GM19328 (cell line): Measurements from ENCODE around the gene ITGA2.
"Not testable (repeated sequence)": the region's sequence is repeated elsewhere in the genome, so short reads cannot be mapped to it uniquely, and the experiment has no call there.

Experiments
- ATAC-seq: cut with Tn5 transposase; IDR thresholded peaks from one replicate; pipeline ENCODE4 v1.9.1; 2021; ENCODE audit warnings: mild to moderate bottlenecking, moderate library complexity; ENCODE audit not compliant: unreplicated experiment

Gene ITGA2

DNA sequence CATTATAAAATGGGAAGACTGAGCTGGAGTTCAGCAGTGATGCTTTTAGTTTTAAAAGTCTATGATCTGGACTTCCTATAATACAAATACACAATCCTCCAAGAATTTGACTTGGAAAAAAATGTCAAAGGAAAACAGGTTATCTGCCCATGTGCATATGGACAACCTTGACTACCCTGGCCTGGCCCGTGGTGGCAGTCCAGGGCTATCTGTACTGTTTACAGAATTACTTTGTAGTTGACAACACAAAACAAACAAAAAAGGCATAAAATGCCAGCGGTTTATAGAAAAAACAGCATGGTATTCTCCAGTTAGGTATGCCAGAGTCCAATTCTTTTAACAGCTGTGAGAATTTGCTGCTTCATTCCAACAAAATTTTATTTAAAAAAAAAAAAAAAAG lies 103.1 kb downstream of the ITGA2 start:
- no peak for ATAC-seq

DNA sequence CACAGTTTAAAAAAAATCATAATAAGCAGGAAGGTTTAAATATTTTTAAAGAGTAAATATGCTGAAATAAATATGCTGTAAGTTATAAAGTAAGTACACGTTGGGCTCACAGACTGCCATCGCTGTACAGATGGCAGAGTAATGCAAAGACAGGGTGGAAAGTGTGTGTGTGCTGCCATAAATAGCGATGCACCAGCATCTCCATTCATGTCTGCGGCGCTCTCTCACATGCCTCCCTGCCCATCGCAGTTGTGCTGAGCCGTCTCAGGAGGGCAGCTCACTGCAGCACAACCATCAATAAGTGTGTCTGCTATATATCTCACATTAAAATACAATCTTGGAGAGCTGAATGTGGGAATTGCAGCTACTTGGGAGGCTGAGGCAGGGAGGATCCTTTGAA lies 106.1 kb downstream of the ITGA2 start:
- no peak for ATAC-seq

DNA sequence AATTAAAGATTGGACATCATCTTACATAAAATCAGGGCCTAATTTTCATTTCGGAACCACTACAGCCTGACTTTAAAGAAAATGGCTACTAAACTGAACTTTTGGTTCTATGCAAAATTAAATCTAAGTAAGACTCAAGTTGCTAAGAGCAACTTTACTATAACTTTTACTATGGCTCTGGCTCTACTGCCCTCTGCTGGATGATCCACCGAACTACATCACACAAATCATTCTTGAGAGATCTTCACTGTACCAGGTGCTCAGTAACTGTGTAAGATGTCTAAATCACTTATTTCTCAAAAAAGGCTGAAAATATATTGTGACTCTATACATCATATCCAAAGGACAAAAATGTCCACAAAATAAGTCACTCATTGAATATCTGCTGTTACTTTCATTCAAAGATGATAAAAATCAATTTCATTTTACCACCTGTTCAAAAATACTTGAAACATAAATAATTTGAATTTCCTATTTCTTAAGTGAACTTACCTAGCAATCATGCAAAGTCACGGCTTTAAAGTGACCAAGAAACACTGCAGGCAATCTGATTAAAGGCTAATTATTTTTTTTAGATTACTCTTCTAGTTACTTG lies 106.9 kb downstream of the ITGA2 start:
- peak; percentile 65 for ATAC-seq

DNA sequence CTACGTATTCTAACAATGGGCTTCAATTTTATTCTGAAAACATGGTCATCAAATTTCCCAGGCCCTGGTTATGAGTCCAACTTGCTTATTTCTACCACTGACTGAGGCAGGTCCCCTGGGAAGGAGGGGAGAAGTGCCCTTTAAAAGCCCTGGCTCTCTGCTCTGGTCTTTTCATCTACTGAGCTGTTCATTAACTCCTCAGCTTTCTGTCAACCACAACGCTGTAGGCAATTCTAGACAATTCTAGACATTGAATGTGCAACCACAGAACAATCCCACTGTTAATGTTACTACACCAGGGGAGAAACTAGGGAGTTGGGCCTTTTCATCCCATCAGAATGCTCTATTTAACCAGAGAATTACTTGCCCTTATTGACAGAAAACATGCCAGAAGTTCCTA lies 110.4 kb downstream of the ITGA2 start:
- ATAC-seq, result no peak

DNA sequence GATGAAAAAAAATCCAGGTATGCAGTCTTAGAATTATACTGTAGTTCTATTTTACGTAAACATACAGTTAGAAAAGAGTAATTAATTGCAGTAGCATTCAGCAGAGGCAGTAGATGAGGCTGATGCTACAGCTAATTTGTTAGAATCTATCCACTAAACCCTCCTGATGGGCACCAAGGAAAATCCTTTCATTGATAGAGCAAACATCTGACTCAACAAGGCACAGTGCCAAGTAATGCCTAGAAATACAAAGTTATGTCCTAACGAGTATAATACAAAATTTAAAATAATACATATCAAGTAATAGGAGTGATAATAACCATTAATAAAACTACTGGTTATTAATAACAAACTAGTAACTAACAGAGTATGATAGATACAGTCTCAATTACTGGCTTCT lies 111.5 kb downstream of the ITGA2 start:
- no peak for ATAC-seq

DNA sequence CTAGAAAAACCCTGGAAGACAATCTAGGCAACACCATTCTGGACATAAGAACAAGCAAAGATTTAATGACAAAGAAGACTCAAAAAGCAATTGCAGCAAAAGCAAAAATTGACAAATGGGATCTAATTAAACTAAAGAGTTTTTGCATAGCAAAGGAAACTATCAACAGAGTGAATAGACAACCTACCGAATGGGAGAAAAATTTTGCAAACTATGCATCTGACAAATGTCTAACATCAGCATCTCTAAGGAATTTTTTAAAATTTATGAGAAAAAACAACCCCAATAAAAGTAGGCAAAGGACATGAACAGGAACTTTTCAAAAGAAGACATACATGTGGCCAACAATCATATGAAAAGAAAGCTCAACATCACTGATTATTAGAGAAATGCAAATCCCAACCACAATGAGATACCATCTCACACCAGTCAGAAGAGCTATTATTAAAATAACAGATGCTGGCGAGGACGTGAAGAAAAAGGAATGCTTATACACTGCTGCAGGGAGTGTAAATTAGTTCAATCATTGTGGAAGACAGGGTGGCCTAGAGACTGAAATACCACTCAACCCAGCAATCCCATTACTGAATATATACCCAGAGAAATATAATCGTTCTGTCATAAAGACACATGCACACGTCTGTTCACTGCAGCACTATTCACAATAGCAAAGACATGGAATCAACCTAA lies 116.6 kb downstream of the ITGA2 start:
- ATAC-seq, result no peak

DNA sequence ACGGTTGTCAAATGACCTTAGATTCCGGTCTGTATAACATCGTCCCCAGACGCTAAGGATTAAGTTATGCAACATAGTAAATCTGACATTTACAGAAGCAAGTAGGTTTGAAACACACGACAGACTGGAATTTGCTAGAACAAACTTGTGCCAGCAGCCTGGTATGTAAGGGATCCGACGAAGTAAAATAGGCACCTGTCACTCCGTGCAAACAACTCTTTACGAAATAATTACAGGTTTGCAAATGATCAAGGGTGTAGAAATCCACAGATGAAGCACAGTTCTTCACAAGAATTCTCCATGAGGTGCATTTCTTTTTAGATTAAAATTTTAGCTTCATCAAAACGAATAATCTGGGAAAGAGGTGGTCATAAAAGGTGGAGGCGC lies 119.9 kb downstream of the ITGA2 start:
- peak; percentile 16 for ATAC-seq

DNA sequence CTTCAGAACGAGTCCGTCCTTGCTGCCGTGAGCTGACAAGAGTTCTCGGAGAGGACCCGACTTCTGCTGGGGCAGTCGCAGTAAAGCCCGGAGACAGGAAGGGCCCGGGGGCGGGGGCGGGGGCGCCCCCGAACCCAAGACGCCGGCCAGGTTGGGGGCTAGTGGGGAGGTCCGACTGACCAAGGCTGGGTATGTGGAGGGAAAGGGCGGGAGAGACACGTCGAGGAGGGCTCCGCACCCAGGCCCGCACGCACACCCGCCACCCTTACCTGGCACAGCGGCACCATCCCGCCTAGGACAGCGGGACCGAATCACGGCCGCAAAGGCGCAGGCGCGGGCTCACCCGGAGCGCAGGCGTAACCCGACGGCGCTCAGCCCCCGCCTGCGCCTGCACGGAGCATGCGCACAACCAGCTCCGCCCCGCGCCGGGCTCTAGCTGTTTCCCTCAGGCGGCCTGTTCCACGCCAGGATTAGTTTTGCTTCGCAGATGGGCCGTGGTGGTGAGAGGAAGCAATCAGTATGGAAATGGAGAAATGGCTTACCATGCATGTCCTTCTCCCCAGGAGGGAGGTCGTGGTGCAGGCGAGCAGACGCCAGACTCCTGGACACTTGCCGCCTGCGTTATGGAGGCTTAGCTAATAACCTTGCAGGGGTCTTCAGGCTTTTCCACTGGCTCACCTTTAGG lies 120.4 kb downstream of the ITGA2 start, which contains the start of gene MOCS2:
Gene MOCS2 (minus strand): TSS at position 315 of the 685 bp plus-strand sequence. CDS start 2,583 bp downstream, outside the sequence.
- ATAC-seq, result peak; percentile 97

DNA sequence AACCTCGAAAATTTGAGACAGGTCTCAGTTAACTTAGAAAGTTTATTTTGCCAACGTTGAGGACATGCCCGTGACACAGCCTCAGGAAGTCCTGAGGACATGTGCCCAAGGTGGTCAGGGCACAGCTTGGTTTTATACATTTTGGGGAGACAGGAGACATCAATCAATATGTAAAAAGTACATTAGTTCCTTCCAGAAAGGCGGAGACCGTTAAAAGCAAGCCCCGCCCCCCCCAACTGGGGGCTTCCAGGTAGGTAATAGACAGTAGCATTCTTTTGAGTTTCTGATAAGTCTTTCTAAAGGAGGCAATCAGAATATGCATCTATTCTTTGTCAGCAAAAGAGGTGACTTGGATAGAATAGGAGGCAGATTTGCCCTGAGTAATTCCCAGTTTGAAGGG lies 121.0 kb downstream of the ITGA2 start:
- peak; percentile 1 for ATAC-seq

DNA sequence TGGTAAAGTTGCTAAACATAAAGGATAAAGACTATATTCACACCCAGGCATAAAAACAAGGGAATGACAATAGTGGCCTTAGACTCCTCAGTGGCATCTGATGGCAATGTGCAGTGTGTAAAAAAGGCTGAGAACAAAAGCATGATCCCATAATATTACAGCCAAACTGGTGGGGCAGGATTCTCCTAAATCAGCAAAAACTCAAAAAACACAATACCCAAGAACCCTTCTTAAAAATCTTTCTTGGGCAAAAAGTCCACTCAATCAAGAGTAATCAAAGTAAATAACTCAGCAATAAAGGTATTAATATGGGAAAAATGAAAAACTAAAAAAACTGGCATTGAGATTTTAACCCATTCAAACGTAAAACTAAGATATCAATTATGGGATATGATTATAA lies 122.0 kb downstream of the ITGA2 start:
- ATAC-seq, result no peak

DNA sequence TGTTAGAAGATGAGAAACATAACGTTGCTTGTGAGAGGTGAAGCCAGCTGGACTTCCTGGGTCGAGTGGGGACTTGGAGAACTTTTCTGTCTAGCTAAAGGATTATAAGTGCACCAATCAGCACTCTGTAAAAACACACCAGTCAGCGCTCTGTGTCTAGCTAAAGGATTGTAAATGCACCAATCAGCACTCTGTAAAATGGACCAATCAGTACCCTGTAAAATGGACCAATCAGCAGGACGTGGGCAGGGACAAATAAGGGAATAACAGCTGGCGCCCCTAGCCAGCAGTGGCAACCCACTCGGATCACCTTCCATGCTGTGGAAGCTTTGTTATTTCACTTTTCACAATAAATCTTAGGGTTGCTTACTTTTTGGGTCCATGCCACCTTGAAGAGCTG lies 123.2 kb downstream of the ITGA2 start:
- not testable (repeated sequence) for ATAC-seq

DNA sequence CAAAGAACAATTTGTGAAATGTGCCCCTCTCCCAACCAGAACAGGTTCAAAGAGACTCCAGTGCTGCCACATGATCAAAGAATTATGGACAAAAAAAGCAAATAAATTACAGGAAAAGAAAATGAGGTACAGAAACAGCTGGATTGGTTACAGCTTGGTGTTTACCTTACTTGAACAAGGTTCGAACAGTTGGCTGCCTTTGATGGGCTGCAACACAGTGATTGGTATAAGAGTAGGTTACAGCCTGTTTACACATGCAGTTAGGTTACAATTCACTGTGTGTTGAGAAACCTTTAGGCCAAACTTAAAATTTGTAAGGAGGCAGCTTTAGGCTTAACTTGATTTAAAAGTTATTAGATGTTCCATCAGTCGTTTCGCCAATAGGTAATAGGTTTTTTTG lies 123.8 kb downstream of the ITGA2 start:
- no peak for ATAC-seq

DNA sequence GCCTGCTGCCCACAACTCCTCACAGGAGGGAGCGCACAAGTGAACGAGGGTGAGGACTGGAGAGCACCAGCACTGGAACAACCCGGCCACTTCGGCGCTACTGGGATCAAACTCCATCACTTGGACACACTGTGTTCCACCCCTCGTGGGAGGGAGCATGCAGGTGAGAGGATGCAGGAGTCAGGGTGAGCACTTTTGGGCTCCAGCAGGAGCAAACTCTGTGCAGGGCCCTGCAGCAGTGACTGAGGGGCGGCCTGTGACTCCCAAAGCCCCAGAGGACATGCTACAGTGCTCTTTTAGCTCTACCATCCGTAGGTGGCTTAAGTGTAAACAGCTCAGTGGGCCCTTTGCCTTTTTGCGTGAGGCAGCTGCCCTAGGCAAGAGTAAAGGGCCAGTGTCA lies 124.8 kb downstream of the ITGA2 start:
- ATAC-seq, result no peak

DNA sequence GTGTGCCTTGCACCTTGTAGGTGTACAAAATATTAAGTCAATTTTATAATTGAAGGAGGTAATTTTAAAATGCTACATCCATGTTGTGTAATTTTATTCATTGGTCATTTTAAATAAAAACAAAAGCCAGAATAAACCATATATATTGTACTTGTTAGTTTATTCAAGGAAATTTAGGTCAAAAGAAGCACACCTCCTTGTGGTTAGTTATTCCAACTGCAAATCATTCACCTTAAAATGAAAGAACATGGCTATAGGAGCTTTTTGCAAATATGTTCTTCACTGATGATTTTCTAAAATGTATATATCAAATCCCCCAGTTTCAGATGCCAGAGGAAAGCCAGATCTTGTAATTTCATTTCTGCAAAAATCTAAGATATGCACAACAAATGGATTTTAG lies 125.8 kb downstream of the ITGA2 start:
- no peak for ATAC-seq

DNA sequence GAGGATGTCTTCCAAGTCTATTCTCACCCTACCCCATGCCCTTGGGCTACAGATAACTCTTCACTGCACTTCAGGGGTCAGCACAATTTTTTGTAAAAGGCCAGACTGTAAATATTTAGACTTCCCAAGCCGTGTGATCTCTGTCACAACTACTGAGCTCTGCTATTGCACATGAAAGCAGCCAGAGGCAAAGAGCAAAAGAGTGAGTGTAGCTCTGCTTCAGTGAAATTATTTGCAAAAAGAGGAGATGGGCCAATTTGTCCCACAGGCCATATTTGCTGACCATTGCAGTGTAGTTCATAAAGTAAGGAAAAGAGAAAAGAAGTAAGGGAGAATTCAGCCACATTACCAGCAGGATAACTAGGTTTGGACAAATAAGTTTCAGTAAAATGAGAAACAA lies 127.4 kb downstream of the ITGA2 start:
- ATAC-seq, result no peak

DNA sequence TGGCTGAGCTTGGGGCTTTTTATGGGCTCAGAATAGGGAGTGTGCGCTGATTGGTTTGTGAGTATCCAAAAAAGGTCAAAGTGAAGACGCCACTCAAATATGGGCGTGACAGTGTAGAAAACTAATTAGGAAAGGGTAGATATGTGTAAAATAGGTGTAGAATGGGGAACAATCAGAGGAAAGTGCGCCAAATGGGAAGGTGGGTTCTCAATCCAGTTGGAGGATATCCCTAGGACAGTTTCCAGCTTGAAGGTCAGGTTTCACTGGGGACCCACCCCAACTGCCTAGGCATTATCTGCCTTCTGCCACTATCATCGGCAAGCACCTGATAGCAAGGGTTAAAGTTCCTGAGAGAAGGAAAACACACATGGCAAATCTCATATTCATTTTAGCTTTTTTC lies 129.7 kb downstream of the ITGA2 start:
- no peak for ATAC-seq

DNA sequence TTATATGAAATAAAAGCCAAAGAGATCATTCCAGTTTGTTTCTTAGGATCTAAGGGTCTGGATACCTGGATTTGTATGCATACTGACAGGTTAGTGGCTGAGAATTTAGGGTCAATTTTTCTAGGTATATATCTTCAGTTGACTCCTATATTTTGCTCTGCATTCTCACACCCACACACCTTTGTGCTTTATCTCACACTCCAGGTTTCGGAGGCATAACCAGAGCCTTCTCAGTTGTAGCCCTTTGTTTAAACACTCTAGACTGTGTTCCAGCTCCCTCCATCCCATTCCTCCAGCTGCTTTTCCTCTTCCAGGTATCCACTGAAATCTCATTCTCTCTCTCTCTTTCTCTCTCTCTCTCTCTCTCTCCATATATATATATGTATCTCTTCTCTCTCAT lies 131.0 kb downstream of the ITGA2 start:
- ATAC-seq, result no peak

DNA sequence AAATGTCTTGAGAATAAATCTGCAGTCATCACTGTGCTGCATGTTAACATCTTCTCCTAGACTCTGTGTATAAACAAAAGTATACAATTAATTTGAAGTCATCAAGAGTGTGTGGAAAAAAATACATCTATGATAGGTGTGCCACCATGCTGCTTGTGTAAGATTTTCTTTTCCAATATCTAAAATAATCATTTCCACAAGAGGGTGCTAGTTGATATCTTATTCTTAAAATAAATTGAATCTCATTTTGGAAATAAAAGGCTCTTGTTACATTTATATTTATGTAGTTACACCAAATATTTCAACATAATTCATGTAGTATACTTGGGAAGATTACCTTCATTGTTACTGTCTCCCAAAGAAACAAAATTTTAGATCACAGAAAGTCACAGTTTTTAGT lies 134.6 kb downstream of the ITGA2 start:
- ATAC-seq, result no peak

DNA sequence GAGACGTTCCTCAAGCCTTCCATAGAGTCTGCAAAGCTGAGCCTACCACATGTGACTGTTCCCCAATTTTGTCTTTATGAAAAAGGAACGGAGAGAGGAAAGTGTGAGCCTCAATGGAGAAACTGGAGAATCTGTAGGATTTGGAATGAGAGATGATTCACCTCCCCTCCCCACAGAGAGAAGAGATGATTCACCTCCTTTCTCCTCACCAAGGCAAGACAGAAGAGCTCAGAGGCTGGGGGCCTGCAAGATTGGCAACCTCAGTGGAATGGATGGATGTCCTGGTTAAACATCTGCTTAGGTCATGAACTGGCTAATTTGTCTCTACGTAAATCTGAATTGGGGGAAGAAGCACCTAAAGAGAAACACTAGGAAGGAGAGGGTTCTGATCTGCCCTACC lies 137.4 kb downstream of the ITGA2 start:
- ATAC-seq, result no peak

DNA sequence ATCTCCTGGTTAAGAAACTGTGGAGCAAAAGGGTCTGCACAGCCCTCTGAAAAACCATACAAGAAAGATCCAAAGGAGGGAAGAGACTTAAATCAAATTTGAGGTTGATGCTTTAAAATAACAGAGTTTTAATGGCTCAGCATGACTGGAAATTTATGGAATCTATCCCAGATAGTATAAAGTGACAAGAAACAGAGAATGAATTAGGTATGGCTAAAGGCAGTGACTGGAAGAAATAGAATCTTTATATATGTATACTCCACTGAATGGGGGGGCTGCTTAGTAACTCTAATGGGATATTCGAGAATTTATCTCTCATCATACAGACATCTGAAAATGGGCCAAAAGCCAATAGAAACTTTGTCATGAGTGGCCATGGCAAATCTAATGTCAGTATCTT lies 138.0 kb downstream of the ITGA2 start:
- no peak for ATAC-seq

DNA sequence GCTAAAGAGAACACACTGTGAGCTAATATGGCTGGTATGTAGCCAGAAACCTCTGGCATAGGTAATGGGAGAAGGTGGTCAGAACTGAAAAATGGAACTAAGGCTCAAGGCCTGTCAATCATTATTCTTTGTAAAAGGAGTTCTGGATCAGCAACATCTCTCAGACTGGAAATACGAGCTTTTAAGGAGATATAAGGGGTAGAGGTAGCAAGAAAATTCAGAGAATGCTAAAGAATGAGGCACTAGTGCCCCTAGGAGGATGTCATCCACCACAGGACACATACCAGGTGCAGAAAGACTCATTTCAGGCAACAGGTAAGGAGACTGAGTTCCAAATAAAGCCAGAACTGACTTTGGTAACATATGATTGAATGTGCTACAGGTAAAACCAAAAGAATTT lies 139.3 kb downstream of the ITGA2 start:
- no peak for ATAC-seq

DNA sequence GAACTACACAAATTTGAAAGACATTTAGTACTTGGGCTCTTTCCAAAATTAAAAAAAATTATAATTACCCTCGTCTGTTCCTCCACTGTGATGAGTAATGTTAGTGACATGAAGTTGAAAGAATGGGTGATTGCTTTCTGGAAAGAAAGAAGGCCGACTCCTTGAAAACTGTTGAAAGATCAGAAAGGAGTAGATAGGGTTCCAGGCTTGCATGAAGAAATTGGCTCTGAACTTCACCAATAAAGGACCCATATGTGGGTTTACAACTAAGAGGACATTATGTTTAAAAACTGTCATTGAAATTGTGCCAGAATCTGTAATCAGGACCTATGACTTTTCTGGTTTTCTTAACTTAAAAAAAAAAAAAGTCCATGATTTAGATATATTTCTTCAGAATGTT lies 141.1 kb downstream of the ITGA2 start:
- ATAC-seq, result no peak
